DMS 273 (cell line): ENCODE data around the gene APC.
"Not testable (repeated sequence)": the region's sequence is repeated elsewhere in the genome, so short reads cannot be mapped to it uniquely, and the experiment has no call there.

Source experiments
- DNase-seq: peaks from one replicate; lab custom pipeline; 2025; ENCODE audit not compliant: unreplicated experiment; lab: John Stamatoyannopoulos, UW

APC gene

GRCh38 chr5:112713206-112713605, 24.5 kb upstream of the APC start:
- DNase-seq: no peak

DNA sequence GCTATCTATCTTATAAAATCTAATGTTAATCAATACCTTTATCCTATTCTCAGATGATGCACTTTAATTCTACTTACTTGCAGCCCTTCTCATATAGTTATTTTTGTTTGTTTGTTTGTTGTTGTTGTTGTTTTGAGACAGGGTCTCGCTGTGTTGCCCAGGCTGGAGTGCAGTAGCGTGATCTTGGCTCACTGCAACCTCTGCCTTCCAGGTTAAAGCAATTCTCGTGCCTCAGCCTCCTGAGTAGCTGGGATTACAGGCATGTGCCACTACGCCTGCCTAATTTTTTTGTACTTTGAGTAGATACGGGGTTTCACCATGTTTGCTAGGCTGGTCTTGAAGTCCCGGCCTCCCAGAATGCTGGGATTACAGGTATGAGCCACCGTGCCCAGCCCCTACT, 20.8 kb upstream of the APC start:
- DNase-seq: not testable (repeated sequence)

DNA sequence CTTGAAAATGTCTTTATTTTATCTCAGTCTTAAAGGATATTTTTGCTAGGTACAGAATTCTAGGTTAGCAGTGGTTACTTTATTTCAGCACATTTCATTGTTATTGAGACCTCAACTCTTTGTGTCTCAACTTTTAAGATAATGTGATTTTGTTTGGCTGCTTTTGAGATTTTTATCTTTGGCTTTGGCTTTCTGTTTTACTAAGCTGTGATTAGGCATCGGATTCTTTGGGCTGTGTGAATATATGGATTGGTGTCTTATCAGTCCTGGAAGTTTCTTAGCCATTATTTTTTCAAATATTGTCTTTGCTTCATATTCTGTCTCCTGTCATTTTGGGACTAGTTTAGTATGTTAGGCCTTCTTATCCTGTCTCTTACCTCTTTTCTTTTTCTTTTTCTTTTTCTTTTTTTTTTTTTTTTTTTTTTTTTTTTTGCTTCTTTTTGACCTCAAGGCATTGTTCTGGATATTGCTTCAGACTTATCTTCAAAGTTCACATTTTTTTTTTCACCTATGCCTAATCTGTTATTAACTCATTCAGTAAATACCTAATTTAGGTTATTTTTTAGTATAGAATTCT, 20.1 kb upstream of the APC start:
- DNase-seq: no peak

DNA sequence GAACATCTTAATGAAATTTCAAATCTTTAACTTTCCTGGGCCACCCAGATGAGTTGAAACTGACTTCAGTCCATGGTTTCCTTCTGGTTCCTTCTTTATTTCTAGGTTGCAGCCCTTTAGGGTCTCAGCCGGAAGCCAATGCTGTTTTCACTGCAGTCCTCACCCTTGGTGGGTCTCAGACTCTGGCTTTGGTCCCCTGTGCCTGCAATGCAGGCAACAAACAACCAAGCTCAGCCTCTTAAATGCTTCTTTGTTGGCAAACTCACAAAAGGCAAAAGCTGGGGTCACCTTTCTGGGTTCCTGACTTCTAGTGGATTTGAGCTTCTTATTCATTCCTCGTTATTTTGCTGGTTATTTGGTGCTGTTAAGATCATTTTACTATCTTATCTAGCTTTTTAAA, 19.3 kb upstream of the APC start:
- DNase-seq: no peak

GRCh38 chr5:112720576-112720975, 17.1 kb upstream of the APC start:
- DNase-seq: no peak

GRCh38 chr5:112724901-112725300, 12.8 kb upstream of the APC start:
- no peak for DNase-seq

DNA sequence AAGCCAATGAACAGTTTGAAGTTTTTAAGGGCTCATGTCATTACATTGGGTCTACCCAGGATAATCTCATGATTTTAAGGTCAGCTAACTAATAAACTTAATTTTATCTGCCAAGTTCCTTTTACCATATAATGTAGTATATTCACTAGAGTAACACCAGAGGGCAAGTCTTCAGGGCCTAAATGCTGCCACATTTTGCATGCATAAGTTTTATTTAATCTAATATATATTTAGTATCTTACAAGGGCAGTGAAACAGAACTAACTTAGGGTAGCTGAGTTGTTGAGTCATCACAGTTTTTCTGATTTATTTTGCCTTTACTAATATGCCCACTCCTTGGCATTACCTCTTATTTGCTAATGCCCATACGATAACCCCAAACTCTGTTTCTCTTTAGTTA, 8.1 kb upstream of the APC start:
- DNase-seq: no peak

DNA sequence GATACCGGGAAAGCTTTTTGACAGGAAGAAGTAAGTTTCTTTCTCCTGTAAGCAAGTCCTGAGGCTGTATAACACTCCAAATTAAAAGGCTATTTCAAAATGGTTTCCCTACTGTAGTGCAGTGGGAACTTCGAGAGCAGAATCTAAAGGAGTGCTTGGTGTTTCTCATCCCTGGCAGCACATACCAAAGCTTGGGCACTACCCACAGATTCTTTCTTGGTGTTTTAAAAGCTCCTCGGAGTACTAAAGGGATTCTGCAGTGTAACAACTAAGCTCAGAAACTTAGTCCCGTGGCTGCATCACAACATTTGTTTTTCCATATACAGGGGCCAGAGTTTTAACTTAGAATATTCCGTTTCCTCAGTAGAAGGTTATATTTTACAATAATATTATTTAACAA, 5.6 kb upstream of the APC start:
- no peak for DNase-seq

- DNase-seq: no peak
Measured at GRCh38 chr5:112733586-112733985, 4.1 kb upstream of the APC start.

DNA sequence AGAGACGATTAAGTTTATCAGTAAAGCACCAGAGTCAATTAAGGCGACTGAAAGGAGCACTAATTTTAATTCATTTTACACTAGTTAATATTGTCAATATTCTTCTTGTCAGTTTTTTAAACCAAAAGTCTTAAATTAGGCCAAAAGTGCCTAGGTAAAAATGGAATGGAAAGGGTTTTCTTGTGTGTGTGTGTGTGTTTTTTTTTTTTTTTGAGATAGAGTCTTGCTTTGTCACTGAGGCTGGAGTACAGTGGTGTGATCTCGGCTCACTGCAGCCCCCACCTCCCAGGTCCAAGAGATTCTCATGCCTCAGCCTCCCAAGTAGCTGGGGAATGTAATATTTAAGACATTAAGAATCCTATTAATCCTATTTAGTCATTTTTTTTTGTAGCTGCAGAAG, 3.1 kb upstream of the APC start:
- no peak for DNase-seq

DNA sequence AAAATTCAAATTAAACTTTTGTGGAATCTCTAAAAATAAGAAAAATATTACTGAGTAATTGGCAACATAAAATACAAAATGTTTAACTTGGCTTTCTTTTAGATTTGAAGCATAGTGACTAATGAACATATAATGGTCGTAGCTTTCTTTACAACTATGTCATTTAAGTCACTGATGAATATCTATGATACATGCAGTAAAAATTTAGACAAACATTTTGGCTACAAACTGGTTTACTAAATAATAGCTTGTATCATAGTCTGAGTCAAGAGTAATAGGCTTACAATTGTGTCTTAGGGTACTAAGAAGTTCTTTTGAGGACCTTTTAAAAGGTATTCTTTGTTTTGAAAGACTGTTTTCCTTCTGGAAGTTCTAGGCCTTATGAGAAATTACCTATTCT, 2.0 kb upstream of the APC start:
- DNase-seq: no peak

- peak; percentile 36 for DNase-seq
Measured at GRCh38 chr5:112737070-112737462, 619 bp upstream of the APC start.

DNA sequence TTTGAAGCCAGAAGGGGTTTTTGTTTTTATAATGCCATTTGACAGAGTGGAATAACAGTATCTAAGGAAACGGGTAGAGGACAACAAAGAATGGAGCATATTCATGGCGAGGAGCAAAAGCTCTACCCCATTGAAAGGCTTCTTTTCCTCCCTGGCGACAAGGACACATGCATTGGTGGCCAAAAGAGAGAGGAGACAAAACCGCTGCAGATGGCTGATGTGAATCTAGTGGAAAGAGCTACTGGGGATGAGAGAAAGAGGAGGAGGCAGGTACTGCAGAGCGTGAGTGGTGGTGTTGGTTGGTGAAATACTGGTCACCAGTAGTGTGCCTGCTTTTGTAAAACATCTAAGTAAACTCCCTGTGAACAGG, 491 bp downstream of the APC start:
- DNase-seq: peak; percentile 61

- DNase-seq: no peak
Measured at GRCh38 chr5:112742424-112742823, 4.7 kb downstream of the APC start.

GRCh38 chr5:112743631-112744030, 5.9 kb downstream of the APC start:
- no peak for DNase-seq

- no peak for DNase-seq
Measured at GRCh38 chr5:112752335-112752734, 14.7 kb downstream of the APC start.

GRCh38 chr5:112755703-112756102, 18.0 kb downstream of the APC start:
- no peak for DNase-seq

DNA sequence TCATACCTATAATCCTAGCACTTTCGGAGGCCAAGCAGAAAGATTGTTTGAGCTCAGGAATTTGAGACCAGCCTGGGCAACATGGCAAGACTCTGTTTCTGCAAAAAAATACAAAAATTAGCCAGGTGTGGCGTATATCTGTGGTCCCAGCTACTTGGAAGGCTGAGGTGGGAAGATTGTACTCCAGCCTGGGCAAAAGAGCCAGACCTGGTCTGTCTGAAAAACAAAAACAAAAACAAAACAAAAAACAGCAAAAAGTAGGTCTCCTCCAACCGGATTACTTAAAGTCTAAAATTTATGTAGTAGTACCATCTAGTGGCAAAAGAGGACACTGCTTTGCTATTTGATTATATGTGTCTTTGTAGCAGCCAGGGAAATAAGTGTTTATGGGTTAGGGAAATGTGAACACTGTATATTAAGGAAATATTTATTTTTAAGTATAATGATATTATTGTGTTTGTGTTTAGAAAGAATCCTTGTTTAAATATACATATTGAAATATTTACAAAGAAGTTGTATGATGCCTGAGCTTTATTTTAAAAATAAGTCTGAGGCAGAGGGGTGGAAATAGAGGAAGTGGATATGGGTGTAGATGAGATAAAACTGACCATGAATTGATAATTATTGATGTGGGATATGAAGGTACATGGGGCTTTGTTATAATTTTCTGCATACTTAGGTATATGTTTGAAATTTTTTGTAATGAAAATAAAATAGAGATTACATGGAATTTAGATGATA, 20.0 kb downstream of the APC start:
- peak; percentile 80 for DNase-seq

- no peak for DNase-seq
Measured at GRCh38 chr5:112758676-112759075, 21.0 kb downstream of the APC start.

GRCh38 chr5:112762113-112762810, 24.6 kb downstream of the APC start:
- no peak for DNase-seq

GRCh38 chr5:112763165-112763564, 25.5 kb downstream of the APC start:
- no peak for DNase-seq

DNA sequence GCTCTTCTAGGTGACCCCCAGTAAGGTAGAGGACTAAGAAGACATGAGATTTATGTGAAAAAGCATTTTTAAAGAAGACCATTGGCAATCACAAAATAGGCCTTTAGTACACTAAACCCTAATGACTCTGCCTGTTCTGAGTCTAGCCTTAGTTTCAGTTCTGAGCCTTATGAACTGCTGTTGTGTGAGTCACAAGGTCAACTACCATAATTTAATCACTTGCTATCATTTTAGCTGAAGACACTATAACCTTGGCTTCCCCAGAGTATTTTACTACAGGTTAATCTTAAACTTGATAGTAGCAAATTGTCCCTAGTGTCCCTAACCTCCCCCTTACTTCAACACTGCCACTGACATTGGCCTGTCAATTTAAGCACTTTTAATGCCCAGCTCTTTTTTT, 34.4 kb downstream of the APC start:
- DNase-seq: no peak
